Neutrophil (primary cell): ENCODE results near the gene ANKMY1.

Experiments
- H3K27ac ChIP-seq: fragments of 200-600 bp; sonication (generic); 2 replicates; pipeline ENCODE4 v1.5.1; 2016; ENCODE audit warnings: mild to moderate bottlenecking, moderate library complexity
- H3K27me3 ChIP-seq: fragments of 200-600 bp; sonication (generic); 2 replicates; pipeline ENCODE4 v1.6.0; 2016; ENCODE audit warnings: mild to moderate bottlenecking
- H3K36me3 ChIP-seq: fragments of 200-600 bp; sonication (generic); 2 replicates; pipeline ENCODE4 v1.5.1; 2017
- H3K4me1 ChIP-seq, 2 experiments: fragments of 200-600 bp in 1 of 2; sonication (generic) in 1 of 2; 1 replicate in 1 of 2; 2 replicates in 1 of 2; pipeline versions ENCODE4 v1.5.1 to v1.6.1; 2013 to 2016; ENCODE audit warnings: low read depth in 1 of 2, low read length in 1 of 2, mild to moderate bottlenecking in 1 of 2, moderate library complexity in 1 of 2; ENCODE audit not compliant: control insufficient read depth in 1 of 2, insufficient read depth in 1 of 2
- H3K4me3 ChIP-seq, 2 experiments: fragments of 200-600 bp in 1 of 2; sonication (generic) in 1 of 2; 1 replicate in 1 of 2; 2 replicates in 1 of 2; pipeline ENCODE4 v1.5.1; 2013 to 2016; ENCODE audit warnings: low read depth in 1 of 2, low read length in 1 of 2, mild to moderate bottlenecking in 1 of 2, moderate library complexity in 1 of 2
- H3K9me3 ChIP-seq: fragments of 200-600 bp; sonication (generic); 2 replicates; pipeline ENCODE4 v1.5.1; 2016
- CTCF ChIP-seq: fragments of 200-600 bp; sonication (generic); IDR thresholded peaks from 2 replicates; pipeline ENCODE4 v1.5.1; 2016; ENCODE audit warnings: antibody characterized with exemption

Gene ANKMY1

GRCh38 chr2:240600451-240600961 is 42.7 kb upstream of the ANKMY1 start:
- Histone ChIP-seq H3K4me1 (no peaks in the 10 kb centered on the region), H3K36me3 (peaks cover 63% of the 10 kb centered on the region), H3K27ac (no peak overlapping the region), H3K27me3 (no peaks in the 10 kb centered on the region), H3K4me3 (no peak overlapping the region), H3K9me3 (no peaks in the 10 kb centered on the region)
- no peak for TF ChIP-seq CTCF

GRCh38 chr2:240599141-240599583 is 41.4 kb upstream of the ANKMY1 start:
- H3K27me3 ChIP-seq = no peaks in the 10 kb centered on the region
- no peak for TF ChIP-seq CTCF
- H3K4me3 ChIP-seq = no peak overlapping the region
- H3K4me1 ChIP-seq = no peaks in the 10 kb centered on the region
- peaks cover 71% of the 10 kb centered on the region for H3K36me3 ChIP-seq
- no peak overlapping the region for H3K27ac ChIP-seq
- H3K9me3 ChIP-seq = no peaks in the 10 kb centered on the region

GRCh38 chr2:240598311-240598911 is 40.6 kb upstream of the ANKMY1 start:
- Histone ChIP-seq H3K27ac (no peak overlapping the region), H3K36me3 (peaks cover 79% of the 10 kb centered on the region), H3K9me3 (no peaks in the 10 kb centered on the region), H3K4me1 (no peaks in the 10 kb centered on the region), H3K4me3 (no peak overlapping the region), H3K27me3 (no peaks in the 10 kb centered on the region)
- no peak for TF ChIP-seq CTCF

GRCh38 chr2:240597419-240598181 is 39.8 kb upstream of the ANKMY1 start:
- Histone ChIP-seq H3K27ac (no peak overlapping the region), H3K4me1 (no peaks in the 10 kb centered on the region), H3K4me3 (no peak overlapping the region), H3K9me3 (no peaks in the 10 kb centered on the region), H3K27me3 (no peaks in the 10 kb centered on the region), H3K36me3 (peaks cover 86% of the 10 kb centered on the region)
- TF ChIP-seq CTCF = no peak

GRCh38 chr2:240597054-240597418 is 39.2 kb upstream of the ANKMY1 start:
- TF ChIP-seq CTCF = no peak
- Histone ChIP-seq H3K36me3 (peaks cover 91% of the 10 kb centered on the region), H3K4me1 (no peaks in the 10 kb centered on the region), H3K9me3 (no peaks in the 10 kb centered on the region), H3K27ac (no peak overlapping the region), H3K4me3 (no peak overlapping the region), H3K27me3 (no peaks in the 10 kb centered on the region)
